Raji (cell line): ENCODE measurements around the gene CAV1.

Experiments
- POLR2A ChIP-seq: IDR thresholded peaks from 2 replicates; pipeline ENCODE4 v1.6.1; 2011; ENCODE audit warnings: low read depth, low read length, control low read depth; ENCODE audit not compliant: insufficient read depth

CAV1 gene

GRCh38 chr7:116576350-116577319 lies 51.8 kb downstream of the CAV1 start:
- TF ChIP-seq POLR2A: no peak

DNA sequence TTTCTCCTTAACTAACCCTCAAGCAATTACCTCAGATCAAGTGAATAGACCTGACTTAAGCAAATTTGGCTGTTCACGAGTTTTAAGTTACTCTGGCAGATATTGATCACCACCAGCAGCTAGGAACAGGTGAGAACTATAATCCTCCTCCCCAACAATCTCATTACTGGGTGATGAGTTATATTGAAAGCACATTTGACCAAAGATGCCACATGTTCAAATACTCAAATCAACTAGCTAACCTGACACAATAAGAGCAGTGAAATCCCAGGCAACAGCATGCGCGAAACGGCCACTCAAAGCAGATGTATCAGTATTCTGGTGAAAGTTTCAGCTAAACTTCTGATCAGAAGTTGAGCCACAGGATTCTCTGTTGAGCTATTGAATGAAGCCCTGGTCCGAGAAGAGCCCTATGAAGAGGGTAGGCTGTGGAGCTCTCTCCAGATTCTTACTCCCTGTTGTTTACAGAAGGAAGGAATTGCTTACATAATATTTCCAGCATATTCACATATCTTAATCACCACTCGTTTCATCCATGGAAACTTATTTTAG lies 52.6 kb downstream of the CAV1 start:
- TF ChIP-seq POLR2A: no peak

DNA sequence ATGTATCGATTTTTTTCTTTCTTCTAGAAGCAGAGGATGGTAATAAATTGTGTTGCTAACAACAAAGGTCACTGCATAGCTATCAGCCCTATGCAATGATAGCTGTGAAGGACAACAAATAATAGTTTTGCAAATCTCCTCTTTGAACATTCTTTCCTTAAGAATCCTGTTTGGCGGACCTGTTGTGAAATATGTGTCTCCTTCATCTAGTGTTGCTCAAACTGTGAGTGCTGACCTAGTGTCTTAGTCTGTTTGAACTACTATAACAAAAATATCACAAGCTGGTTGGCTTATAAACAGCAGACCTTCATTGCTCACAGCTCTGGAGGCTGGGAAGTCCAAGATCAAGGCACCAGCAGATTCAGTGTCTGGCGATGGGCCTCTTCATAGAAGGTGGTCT lies 53.7 kb downstream of the CAV1 start:
- TF ChIP-seq POLR2A: no peak

DNA sequence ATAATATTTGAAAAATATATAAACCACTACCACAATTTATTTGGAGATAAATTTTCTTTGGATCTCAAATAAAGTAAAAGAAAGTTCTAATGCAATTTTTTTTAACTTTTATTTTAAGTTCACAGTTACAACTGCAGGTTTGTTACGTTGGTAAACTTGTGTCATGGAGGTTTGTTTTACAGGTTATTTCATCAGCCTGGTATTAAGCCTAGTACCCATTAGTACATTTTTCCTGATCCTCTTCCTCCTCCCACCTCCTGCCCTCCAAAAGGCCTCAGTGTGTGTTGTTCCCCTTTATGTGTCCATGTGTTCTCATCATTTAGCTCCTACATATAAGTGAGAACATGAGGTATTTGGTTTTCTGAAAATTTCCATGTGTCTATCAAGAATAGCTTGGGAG lies 54.5 kb downstream of the CAV1 start:
- TF ChIP-seq POLR2A: no peak

- no peak for TF ChIP-seq POLR2A
Observed at GRCh38 chr7:116579835-116580234, 55.0 kb downstream of the CAV1 start.

- no peak for TF ChIP-seq POLR2A
Observed at GRCh38 chr7:116582164-116582732, 57.4 kb downstream of the CAV1 start.

DNA sequence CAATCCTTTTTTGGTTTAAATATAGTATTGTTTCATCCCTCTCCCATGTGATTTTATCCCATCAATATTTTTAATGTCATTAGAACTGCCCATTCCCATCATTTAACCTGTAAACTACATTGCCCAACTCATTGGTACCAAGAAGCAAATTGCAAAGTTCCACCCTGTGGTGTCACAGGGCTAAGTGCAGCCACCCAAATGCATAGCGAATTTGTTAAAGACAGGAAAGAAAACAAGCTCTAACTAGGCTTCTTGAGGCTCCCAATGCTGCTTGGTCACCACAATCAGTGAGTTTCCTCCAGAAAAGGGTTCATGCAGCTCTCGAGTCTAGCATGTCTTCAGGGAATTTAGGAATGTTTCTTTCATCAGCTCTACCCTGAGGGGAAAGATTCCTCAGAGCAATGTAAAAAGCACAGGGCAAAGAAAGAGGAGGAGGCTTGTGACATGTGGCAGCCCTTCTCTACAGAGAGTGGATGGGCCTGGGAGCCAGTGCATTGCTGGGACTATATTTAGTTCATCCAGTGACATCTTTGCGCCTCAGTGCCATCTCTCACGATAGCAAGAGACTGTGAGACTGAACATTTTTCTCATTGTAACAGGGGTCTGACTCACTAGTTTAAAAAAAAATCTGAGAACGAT lies 58.1 kb downstream of the CAV1 start:
- no peak for TF ChIP-seq POLR2A

- no peak for TF ChIP-seq POLR2A
Observed at GRCh38 chr7:116583653-116584052, 58.8 kb downstream of the CAV1 start.

DNA sequence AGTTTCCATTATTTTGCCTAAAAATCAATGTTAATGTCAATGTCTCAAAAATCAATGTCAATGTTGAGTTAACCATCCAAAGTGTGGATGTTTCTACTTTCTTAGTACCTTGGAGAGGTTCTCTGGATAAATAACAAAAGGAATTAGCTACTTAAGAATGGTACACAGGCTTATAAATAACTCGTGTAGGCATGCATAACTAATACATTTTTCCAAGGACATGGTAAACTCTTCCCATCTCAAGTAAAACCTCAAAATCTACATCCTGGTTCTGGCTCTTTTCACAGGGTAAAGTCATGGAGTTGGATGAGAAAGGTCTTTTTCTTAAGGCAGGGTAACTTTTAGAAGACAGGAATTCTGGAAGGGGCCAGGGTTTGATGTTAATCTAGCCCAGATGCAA lies 59.9 kb downstream of the CAV1 start:
- TF ChIP-seq POLR2A: no peak

DNA sequence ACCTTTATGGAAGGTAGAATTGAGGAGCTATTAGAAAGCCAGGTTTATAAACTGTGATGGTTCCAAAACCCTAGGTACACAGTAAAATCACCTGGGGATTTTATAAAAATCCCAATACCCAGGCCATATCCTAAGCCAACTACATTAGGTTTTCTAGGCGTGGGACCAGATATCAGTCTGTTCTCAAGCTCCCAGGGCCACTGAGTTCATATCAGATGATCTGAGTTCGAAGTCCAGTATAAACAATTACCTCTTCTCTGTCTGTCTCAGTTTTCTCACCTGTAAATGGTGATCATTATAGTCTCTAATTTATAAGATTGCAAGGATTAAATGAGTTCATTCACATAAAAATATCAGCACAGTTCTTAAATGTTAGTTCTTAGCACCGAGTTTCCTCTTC lies 60.6 kb downstream of the CAV1 start:
- no peak for TF ChIP-seq POLR2A

- no peak for TF ChIP-seq POLR2A
Observed at GRCh38 chr7:116585967-116586366, 61.1 kb downstream of the CAV1 start.

GRCh38 chr7:116588225-116588624 lies 63.4 kb downstream of the CAV1 start:
- TF ChIP-seq POLR2A: no peak

DNA sequence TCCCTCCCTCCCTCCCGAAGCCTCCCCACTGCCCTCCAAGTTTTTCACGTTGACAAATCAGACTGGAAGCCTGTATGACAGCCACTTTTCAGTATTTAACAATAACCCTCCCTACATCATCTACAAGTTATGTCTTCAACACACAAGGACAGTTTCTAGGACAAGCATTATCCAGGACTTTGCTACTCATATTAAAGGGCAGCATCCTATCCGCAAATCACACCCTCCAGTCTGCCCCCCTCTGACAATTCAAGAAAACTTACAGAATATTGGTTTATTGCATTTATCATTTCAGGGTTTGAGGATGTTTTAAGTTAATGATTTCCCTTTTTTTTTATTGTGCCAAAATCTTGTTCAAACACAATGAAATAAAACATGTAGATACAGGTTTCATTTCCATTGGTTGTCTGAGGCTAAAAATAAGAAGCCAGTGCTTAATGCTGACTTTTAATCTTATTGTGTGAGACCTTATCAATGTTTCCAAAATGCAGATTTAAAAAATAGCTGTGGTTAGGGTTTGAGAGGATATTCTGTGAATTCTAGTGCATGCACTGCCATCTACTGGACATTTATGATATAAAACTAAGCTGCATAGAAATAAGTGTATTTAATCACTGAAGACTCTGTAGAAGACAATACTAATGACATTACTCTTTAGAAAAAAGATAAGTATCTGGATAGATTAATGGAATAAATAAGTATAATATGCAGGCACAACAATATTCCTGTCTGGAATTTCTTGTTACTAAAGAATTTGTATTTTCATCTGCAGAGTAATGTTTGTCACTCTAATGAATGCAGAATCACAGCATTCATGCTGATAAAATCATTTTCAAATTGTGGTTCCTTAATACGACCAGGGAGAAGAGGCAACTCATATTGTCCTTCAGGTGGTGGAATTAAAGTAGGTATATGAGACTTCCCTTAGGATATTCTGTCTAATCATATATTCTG lies 64.1 kb downstream of the CAV1 start:
- TF ChIP-seq POLR2A: no peak

- no peak for TF ChIP-seq POLR2A
Observed at GRCh38 chr7:116591202-116592040, 66.6 kb downstream of the CAV1 start.
